Measurements from ENCODE around the gene KLF5. TPM values are rescaled to one million over a fixed set of nuclear protein-coding genes. Genes with fewer than 3 reads are reported as not detected.

Gene KLF5
- total RNA-seq, 1 donor from 2014 or later, result 2.4 TPM

- TF ChIP-seq CTCF (IDR thresholded peaks at IDR 0.05; ENCODE audit: unreplicated experiment), result no peak
Measured at GRCh38 chr13:73025217-73026012, 33.4 kb upstream of the KLF5 start.

DNA sequence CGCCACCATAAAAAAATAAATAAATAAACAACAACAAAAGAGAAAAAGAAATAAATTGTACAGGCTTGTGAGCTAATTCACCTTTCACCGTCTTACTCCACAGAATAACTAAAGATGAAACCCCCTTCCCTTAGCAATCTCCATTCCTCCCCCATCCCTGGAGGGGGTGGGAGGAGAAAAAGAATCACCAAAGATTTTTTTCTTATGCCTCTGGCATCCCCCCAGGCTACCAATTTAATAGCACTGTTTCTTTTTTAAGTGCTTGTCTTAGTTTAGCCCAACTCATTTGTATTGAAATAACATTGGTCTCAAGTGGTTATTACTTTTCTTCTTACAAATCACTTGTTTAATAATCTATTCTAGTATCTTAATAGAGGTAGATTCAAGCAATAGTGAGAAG is 23.9 kb upstream of the KLF5 start:
- TF ChIP-seq CTCF (IDR thresholded peaks at IDR 0.05; ENCODE audit: unreplicated experiment), result no peak
- H3K9me3 Mint-ChIP-seq (ENCODE audit: unreplicated experiment), result no peaks in the 10 kb centered on the region
- no peaks in the 10 kb centered on the region for H3K36me3 Mint-ChIP-seq (ENCODE audit: low read depth, unreplicated experiment)
- DNase-seq (ENCODE audit: low spot score), result no peak
- peaks cover 3% of the 10 kb centered on the region for H3K4me1 Mint-ChIP-seq (ENCODE audit: unreplicated experiment)
- no peak overlapping the region for H3K27ac Mint-ChIP-seq (ENCODE audit: unreplicated experiment)
- no peak overlapping the region for H3K4me3 Mint-ChIP-seq (ENCODE audit: unreplicated experiment)
- no peaks in the 10 kb centered on the region for H3K27me3 Mint-ChIP-seq (ENCODE audit: unreplicated experiment)

More at GRCh38 chr13:73025217-73026012, 33.4 kb upstream of the KLF5 start:
- Mint-ChIP-seq H3K27me3 (ENCODE audit: unreplicated experiment) (no peaks in the 10 kb centered on the region), H3K4me1 (ENCODE audit: unreplicated experiment) (peaks cover 3% of the 10 kb centered on the region), H3K27ac (ENCODE audit: unreplicated experiment) (no peak overlapping the region), H3K4me3 (ENCODE audit: unreplicated experiment) (no peak overlapping the region), H3K36me3 (ENCODE audit: low read depth, unreplicated experiment) (no peaks in the 10 kb centered on the region), H3K9me3 (ENCODE audit: unreplicated experiment) (no peaks in the 10 kb centered on the region)
- DNase-seq (ENCODE audit: low spot score), result no peak

GRCh38 chr13:73035660-73036059 is 23.1 kb upstream of the KLF5 start:
- Mint-ChIP-seq H3K27me3 (ENCODE audit: unreplicated experiment) (no peaks in the 10 kb centered on the region), H3K27ac (ENCODE audit: unreplicated experiment) (no peak overlapping the region), H3K9me3 (ENCODE audit: unreplicated experiment) (no peaks in the 10 kb centered on the region), H3K4me1 (ENCODE audit: unreplicated experiment) (no peaks in the 10 kb centered on the region), H3K4me3 (ENCODE audit: unreplicated experiment) (no peak overlapping the region), H3K36me3 (ENCODE audit: low read depth, unreplicated experiment) (no peaks in the 10 kb centered on the region)
- DNase-seq (ENCODE audit: low spot score), result no peak
- no peak for TF ChIP-seq CTCF (IDR thresholded peaks at IDR 0.05; ENCODE audit: unreplicated experiment)

GRCh38 chr13:73036566-73036965 is 22.2 kb upstream of the KLF5 start:
- Mint-ChIP-seq H3K9me3 (ENCODE audit: unreplicated experiment) (no peaks in the 10 kb centered on the region), H3K4me3 (ENCODE audit: unreplicated experiment) (no peak overlapping the region), H3K36me3 (ENCODE audit: low read depth, unreplicated experiment) (no peaks in the 10 kb centered on the region), H3K27me3 (ENCODE audit: unreplicated experiment) (no peaks in the 10 kb centered on the region), H3K4me1 (ENCODE audit: unreplicated experiment) (no peaks in the 10 kb centered on the region), H3K27ac (ENCODE audit: unreplicated experiment) (no peak overlapping the region)
- no peak for TF ChIP-seq CTCF (IDR thresholded peaks at IDR 0.05; ENCODE audit: unreplicated experiment)
- no peak for DNase-seq (ENCODE audit: low spot score)

- no peak overlapping the region for H3K4me3 Mint-ChIP-seq (ENCODE audit: unreplicated experiment)
- DNase-seq (ENCODE audit: low spot score), result no peak
- no peaks in the 10 kb centered on the region for H3K27me3 Mint-ChIP-seq (ENCODE audit: unreplicated experiment)
- TF ChIP-seq CTCF (IDR thresholded peaks at IDR 0.05; ENCODE audit: unreplicated experiment), result no peak
- H3K4me1 Mint-ChIP-seq (ENCODE audit: unreplicated experiment), result no peaks in the 10 kb centered on the region
- no peak overlapping the region for H3K27ac Mint-ChIP-seq (ENCODE audit: unreplicated experiment)
- no peaks in the 10 kb centered on the region for H3K36me3 Mint-ChIP-seq (ENCODE audit: low read depth, unreplicated experiment)
- no peaks in the 10 kb centered on the region for H3K9me3 Mint-ChIP-seq (ENCODE audit: unreplicated experiment)
Measured at GRCh38 chr13:73038064-73038463, 20.7 kb upstream of the KLF5 start.
